ENCODE measurements around the gene GALNT7.

DNA sequence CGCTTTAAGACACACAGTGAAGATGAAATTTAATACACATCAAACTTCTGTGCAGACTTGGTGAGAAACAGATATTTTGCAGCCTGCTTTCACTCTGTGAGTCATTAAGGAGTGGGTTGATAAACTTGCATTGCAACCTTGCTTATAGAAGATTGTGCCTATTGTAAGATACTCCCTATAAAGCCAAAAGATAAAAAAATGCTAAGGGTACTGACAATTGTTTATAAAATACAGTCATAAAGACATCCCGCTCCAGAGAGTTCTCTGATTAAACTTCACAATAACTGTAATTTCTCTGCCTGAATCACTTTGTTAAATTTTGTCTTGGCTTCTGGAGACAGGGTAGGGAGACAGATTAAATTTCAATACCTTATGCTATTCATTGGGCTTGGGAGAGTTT, 49.1 kb downstream of the GALNT7 start:
- TF ChIP-seq CTCF (IDR thresholded peaks at IDR 0.05) (no peak), POLR2A (IDR thresholded peaks at IDR 0.05) (no peak)

All from tibial nerve (tissue), 3 donors.